NOMO-1 treated with dmso at 0.1 percent for 144 hours (cell line): ENCODE results near the gene PROX2.
A peak's percentile ranks its signal among the peaks of the same experiment; 100 is the strongest.

ENCODE experiments used
- DNase-seq: peaks from one replicate; lab custom pipeline; 2025; ENCODE audit not compliant: unreplicated experiment; lab: John Stamatoyannopoulos, UW

PROX2 gene

DNA sequence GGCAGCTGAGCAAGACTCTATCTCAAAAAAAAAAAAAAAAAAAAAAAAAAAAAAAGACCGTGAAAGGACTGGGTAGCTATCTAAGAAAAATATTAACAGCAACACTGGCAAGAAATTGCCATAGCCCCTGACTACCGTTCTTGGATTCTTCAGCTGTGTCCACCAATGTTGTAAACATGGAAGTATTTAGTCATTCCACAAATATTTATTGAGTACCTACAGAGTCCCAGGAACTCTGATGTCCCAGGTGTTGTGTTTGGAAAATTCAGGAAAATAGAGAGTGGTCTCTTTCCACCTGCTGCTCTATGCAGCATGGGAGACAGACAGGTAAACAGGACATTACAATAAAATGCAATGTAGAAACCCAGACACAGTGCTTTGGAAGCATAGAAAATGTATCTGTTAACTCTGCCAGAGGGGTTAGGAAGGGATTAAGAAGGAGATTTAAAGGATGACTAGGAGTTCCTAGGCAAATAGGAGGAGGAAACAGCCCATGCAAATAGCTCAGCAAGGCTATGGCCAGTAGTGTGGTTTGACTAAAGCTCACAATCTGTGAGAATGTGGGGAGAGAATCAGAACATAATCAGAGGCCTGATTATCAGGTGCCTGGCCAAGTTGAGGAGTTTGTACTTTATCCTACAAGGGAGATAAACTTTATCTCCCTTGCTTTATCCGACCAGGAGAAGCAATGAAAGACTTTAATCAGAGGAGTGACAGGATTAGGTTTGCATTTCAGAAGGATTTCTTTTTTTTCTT, 3.7 kb upstream of the PROX2 start:
- no peak for DNase-seq

DNA sequence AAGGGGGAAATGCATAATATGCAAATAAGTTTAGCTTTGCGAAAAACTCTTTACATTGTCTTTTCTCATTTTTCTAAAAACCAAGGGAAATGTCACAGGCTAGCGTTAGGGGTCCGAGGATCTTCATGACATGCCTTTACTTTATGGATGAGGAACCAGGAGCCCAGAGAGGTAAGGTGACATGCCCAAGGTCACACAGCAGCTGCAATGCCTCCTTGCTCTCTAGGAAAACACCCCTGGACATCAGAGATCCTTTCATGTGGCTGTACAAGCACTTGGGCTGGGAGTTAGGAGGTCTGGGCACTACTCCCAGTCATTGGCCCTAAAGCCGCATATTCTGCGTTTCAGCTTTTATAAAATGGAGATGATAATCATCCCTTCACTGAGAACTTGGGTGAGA, 741 bp downstream of the PROX2 start:
- no peak for DNase-seq

DNA sequence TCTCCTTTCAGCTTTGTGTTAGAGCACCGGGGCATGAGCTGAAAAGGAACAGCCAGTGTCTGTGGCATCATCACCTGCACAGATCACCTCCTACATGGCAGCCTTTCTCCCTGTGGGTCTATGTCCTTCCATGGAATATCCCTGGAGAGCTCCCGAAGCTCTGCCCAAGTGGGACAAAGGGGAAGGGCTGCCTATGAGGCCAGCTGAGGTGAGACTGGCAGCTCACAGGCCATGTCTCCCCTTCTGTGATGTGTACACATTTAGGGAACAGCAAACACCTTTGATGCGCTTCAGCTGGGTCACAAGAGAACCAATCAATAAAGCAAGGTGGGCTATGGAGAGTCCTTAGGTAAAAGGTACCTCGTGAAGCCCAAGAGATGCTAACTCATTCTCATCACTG, 4.1 kb downstream of the PROX2 start:
- DNase-seq, result no peak

DNA sequence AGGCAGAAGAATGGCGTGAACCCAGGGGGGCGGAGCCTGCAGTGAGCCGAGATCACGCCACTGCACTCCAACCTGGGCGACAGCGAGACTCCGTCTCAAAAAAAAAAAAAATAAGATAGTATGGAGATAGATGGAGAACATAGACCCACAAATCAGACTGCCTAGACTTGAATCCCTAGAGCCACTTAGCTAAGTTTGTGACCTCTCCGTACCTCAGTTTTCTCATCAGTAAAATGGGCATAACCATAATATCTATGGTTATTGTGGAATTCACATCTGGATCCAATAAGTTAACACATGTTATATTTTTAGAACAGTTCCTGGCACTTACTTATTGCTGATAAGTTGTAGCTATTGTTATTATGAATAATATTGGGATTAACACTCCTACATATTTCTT, 7.2 kb downstream of the PROX2 start:
- DNase-seq, result no peak

DNA sequence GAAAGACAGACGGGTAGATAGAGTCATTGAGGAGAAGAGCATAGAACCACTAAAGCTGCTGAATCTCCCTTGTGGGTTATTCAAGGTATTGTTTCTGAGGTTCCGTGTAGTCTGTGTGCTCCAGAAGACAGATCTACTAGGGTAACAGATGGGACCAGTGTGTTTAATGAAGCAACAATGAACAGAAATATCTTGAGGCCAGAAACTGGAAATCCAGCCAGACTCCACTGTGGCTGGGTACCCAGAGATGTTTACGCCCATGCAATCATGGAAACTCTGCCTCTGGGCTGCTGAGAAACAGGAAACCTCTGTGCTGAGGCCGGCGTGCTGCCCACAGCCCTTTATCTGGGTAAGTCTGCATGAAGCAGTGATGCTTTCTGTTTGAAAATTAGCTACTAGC, 8.3 kb downstream of the PROX2 start:
- DNase-seq, result no peak

DNA sequence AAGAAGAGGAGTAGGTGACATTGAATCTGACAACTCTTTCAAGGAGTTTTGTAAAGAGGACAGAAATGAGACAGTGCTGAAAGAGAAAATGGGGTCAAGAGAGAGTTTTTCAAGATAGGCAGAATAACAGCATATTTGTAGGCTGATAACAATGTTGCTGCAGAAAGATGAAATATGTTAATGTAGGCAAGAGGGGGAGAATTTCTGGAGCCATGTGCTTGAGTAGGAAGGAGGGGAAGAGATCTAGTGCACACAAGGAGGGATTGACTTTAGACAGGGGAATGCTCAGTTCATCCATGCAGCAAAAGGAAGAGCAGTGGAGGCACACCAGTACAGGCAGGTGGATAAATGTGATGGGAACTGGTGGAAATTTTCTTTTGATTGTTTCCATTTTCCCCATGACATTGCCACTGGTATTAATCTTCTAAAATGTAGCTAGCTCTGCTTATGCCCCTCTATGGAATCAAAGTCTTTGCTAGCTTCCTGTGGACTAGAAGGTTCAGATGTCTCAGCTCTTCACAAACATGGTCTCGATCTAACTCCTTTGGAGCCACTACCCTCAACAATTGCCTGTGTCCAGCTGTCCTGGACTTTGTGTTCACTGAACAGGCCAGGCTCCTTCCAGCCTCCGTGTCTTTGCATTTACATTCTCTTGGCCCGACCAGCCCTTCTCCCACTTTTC, 9.1 kb downstream of the PROX2 start:
- DNase-seq, result no peak

DNA sequence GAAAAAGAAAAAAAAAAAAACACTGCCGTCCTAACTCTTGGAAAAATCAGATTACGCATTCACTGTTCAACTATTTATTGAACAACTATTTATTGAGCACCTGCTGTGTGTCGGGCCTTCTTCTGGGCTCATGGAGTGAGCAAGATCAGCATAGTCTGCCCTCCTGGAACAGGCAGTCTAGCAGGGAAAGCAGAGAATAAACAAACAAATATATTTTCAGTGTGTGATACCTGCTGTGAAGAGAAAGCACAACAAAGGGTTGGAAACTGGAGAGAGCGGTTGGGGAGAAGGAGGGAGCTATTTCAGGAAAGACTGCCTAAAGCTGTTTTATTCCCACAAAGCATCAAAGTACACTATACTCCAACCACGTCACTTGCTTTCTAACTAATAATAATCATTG, 10.8 kb downstream of the PROX2 start:
- no peak for DNase-seq

DNA sequence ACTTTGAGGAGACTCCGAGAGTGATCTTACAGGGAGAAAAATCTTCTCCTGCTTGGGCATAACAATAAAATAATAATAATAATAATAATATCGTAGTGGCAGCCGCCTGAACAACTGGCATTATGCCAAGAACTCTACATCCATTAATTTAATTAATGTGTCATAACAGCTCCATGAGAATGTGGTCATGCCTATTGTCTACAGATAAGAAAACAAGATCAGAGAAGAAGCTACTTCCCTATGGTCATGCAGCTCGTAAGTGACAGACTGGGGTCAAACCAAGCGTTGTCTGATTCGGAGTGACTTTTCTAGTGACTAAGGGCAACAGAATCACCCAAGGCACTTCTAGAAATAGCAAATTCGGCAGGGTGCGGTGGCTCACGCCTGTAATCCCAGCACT, 11.7 kb downstream of the PROX2 start:
- no peak for DNase-seq

DNA sequence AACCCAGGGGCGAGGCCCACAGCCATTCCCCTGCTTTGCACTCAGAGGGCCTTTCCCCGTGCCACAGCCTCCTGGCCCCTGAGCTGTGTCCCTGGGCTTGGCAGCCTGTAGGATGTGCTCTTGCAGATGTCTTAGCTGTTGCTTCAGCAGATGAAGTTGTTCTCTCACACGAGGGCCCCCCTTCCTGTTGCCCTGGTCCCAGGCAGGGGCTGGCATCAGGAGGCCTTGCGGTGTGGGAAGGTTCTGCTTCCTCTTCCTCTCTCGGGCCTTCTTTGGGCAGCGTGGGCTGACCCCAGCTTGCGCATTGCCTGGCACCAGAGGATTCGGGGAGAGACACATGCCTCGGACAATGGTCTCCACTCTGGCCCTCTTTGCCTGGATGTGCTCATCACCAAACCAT, 12.7 kb downstream of the PROX2 start:
- DNase-seq, result peak; percentile 42

DNA sequence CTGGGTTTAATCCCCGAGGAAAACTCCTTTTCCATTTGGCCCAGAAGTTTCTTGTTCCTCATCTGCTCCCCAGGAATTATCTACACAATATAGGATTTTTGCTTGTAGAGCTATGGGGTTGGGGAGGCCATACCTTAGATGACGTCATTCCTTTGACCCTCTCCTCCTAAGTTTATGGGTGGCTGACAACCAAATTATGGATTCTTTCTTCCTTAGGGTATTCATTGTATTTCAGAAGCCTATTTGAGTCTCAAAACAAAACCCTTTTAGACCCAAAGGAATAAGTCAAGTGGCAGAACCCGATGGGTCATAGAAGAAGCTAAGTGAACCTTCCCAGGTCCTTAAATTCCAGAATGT, 14.2 kb downstream of the PROX2 start:
- DNase-seq, result no peak

DNA sequence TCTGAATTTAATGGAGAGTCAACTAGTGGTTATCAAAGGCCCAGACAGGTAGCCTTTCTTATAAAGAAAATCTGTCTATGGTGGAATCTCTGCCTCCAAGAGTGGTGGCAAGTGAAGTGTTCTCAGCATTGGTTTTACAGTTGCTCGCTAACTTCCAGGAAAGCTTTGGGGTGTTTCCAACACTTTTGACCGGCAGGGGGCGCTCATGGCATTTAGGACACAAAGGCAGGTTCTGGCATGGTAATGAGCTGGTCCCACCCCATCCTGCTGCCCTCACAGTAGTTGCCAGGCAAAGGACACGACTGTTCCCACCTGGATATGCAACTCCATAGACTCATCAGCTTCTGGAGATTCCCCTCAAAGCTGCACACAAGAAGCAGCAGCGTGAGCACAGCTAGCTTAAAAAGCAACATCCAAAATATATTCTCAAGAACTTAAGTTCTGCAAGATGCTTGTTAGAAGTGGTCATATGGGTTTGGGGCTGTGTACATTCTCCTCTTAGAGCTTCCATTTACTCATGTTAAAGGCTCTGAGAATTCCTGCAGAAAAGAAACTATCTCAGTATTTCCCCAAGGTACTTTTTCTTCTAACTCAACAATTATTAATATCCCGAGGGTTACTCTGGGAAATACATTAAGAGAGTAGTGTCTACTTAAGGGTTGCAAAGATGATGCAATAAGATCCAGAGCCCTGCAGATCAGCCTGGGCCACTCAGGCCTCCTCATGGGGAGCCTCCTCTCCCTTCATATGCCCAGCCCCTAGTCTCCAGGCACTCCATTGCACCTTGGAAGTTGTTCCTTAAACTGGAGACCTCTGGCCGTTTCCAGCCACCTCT, 14.8 kb downstream of the PROX2 start:
- DNase-seq, result peak; percentile 42

DNA sequence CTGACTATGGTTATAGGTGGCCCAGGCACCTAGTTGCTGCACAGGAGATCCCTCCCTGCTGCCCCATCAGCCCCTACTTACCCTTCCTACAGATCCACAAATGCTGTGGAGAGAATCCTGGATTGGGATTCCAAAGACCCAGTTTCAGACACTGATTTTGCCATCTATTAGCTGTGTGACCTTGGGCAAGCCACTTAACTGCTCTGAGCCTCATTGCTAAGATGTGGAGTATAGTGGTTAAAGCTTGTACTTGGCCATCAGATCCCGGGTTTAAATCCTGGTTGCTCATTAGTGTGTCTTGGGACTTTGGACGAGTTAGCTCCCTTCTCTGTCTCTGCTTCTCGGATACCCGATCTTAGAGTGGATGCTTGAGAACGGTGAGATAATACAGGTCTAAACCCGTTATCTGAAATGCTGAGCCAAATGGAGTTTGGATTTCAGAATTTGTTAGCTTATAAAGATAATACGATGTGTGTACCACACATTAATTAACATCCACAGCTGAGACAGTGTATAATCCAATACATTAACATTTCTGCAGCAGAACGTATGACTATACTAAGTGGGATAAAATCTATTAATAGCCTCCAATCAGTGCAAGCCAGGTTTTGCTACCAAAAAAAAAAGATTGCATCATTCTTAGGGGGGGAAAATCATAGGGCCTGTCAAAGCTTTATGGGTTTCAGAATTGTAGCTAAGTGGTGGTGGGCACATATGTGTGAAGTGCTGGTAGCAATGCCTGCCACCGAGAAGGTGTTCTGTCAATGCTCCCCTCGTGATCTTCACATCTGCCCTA, 16.0 kb downstream of the PROX2 start:
- DNase-seq, result no peak

DNA sequence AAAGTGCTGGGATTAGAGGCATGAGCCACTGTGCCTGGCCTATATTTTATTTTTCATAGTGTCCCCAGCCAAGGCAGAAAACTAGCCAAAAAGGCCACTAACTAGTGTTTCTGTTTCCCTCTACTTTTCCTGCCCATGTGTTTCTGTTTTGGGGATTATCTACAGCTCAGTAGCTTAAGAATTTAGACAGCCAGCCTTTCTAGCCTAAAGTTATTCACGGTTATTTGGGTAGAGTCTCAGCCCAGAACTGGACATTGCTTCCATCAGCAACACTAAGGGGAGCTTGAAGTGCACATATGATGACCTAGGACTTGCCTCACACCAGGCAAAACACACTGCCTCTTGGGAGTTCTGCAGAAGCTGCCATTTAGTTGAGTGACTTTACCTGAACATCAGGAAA, 17.9 kb downstream of the PROX2 start:
- DNase-seq, result no peak

DNA sequence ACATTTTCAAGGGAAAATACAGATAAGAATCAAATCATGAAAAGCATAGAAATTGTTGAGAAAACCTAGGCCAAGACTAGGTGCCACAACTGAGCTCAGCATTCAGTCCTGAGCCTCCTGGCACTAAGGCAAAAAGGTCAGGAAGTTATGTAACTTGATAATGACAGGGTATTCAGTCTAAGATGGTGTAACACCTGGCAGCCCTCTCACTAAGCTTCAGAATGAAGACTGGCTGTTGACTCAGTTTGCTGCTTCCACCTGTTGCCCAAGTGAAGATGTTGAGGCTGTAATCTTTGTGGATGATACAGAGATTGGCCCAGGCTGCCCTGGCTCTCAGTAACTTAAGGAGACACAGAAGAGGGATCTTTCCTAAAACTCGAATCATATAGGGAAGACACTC, 19.6 kb downstream of the PROX2 start:
- peak; percentile 21 for DNase-seq

DNA sequence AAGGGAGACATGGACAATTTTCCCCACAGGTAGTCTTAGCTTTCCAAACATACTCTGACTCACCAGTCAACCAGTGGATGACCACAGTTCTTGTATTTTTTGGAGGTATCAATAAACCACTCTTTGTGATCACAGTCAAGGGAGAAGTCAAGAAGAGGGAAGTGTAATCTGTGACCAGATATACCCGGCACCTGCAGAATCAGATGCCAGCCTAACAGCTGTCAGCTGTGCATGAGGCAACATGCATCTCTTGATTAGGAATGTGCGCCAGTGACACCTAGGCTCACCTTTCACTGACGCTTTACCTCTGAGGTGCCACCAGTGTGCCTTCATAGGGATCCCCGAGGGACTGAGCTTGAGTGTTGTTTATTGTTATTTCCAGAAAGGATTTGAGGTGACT, 20.0 kb downstream of the PROX2 start:
- no peak for DNase-seq

DNA sequence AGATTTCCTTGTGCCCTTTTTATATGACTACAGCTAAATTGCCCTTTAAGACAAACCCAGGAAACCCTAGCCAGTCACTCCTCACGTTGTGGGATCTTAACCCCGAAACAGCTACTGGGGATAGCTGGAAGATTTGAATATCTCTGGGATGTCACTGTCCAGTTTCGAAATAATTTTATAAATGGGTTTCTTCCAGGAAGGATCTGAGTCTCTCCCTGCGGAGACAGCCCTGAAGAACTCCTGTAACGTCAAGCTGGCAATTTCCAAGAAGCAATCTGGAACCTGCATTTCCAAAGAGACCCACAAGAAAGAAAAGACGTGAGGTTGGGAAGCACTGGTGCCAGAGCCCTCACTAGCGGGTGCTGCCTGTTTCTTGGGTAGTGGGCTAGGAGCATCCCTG, 20.9 kb downstream of the PROX2 start:
- DNase-seq, result no peak

DNA sequence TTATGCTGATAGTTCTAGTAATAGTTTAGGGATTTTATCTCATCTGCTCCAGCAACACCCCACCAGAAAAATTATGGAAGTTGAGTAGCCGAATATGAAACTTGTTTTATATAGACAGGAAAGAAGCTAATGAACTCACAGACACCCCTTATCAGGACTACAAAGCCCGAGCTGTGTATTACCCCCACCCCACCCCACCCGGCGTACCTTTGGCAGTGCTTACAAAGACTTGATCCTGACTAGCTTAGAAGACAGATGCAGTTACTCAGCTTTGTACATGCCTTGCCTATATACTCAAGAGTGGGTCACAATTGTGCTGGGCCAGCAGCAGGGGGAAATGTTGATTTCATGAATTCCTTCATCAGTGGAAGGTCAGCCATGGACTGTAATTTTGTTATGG, 22.4 kb downstream of the PROX2 start:
- no peak for DNase-seq

DNA sequence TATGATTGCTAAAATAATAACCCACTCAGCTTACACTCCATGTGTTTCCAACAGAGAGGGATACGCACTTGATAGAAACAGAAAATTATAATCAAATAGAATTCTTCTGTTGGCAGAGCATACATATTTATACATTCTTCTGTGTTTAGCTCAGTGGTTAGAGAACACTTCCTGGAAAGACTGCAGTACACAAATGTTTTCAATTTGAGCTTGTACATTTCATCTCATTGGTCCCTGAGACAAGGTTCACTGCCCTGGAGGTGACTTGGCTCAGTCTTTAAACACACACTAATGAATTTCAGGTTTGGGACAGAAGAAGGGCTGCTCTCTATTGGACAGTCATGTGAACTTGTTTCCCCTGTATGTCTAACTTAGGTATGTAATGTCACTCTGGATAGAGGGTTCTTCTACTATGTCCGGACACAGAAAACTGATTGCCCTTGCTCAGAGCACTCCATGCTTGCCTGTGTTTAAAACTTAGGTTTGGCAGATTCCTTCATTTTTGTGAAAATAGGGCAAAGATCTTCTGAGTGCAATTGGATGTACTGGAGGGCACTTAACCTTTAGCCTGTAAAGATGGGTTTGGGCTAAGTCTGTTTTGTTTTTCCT, 22.9 kb downstream of the PROX2 start:
- no peak for DNase-seq

DNA sequence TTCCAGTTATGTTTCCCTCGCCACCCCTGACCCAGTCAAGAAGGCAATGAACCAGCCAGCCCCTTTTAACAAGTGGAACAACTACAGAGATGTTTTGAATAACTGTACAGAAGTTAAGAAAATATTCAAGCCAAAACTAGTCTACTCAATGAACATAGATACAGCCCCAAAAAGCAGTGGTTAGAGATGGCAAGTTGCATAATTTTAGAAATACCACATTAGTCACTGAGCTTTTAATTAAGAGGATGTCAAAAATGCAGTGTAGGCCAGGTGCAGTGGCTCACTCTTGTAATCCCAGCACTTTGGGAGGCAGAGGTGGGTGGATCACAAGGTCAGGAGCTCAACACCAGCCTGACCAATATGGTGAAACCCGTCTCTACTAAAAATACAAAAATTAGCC, 27.2 kb downstream of the PROX2 start:
- no peak for DNase-seq

DNA sequence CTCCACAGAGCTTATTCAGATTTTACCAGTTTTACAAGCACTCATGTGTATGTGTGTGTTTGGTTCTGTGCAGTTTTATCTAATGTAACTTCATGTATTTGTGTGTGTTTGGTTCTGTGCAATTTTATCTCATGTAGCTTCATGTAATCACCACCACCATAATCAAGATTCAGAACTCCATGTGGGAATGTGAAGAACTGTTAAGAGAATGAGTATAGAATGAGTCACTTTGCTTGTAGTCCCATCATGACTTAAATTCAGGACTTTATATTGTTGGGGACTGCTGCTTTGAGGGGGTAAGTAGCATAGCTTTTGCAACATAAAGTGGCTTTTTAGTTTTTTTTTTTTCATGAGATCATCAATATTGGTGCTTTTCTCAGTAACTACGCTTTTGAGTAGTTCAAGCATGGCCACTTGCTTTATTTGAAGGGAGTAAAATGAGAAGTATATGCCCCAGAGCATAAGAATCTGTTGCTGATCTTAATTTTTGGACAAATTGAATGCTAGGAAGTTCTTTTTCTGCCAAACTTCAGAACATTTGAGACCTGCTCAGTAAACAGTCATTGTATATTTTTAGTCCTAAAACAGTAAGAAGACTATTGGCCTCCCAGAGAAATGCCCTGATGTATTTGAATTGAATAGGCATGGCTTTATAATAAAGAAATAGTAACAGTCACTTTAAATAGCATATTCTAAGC, 28.8 kb downstream of the PROX2 start:
- DNase-seq, result no peak
